WTC11 (cell line): ENCODE results near the gene DOP1B. TPM values are rescaled to one million over a fixed set of nuclear protein-coding genes. Genes with fewer than 3 reads are reported as not detected.

Experiments
- ATAC-seq: fragments of 200-7000 bp; cut with Tn5 transposase; 2 replicates; pipeline ENCODE4 v1.10.0; 2021; ENCODE audit warnings: mild to moderate bottlenecking, moderate library complexity
- CTCF ChIA-PET: fragments of 300-600 bp; sonication (Branson Sonifier 250); formaldehyde crosslinking; loops from one replicate; lab custom pipeline; 2021; ENCODE audit warnings: antibody characterized with exemption; lab: Charles Lee
- POLR2A ChIA-PET: fragments of 350-600 bp; sonication (Branson Sonifier 250); formaldehyde crosslinking; loops from one replicate; lab custom pipeline; 2021; ENCODE audit warnings: antibody characterized with exemption; lab: Charles Lee
- DNase-seq: peaks from one replicate; pipeline ENCODE4 v3.0.0; 2021; ENCODE audit warnings: low spot score
- H3K27ac Mint-ChIP-seq: 2 replicates; pipeline ENCODE4 v1.8.0; 2021; ENCODE audit warnings: mixed read lengths
- H3K27me3 Mint-ChIP-seq: 2 replicates; pipeline ENCODE4 v1.8.0; 2021; ENCODE audit warnings: low read depth, mild to moderate bottlenecking, moderate library complexity, mixed read lengths
- H3K36me3 Mint-ChIP-seq: 2 replicates; pipeline ENCODE4 v1.8.0; 2021; ENCODE audit warnings: mixed read lengths
- H3K4me1 Mint-ChIP-seq: 2 replicates; pipeline ENCODE4 v1.8.0; 2022; ENCODE audit warnings: mixed read lengths
- H3K4me3 Mint-ChIP-seq: 2 replicates; pipeline ENCODE4 v1.8.0; 2021; ENCODE audit warnings: mild to moderate bottlenecking, moderate library complexity, mixed read lengths
- H3K9me3 Mint-ChIP-seq: 2 replicates; pipeline ENCODE4 v1.8.0; 2021; ENCODE audit warnings: mixed read lengths
- EMX1 ChIP-seq: fragments of 250-450 bp; sonication (Bioruptor Pico); IDR thresholded peaks from 2 replicates; pipeline ENCODE4 v1.8.0; 2021; ENCODE audit warnings: mild to moderate bottlenecking
- ETV6 ChIP-seq: sonication (generic); formaldehyde crosslinking; IDR thresholded peaks from 2 replicates; pipeline ENCODE4 v1.8.1; 2022; ENCODE audit warnings: mild to moderate bottlenecking, missing genetic modification reagents
- GTF2I ChIP-seq: fragments of 250-450 bp; sonication (Bioruptor Pico); conservative IDR thresholded peaks from 2 replicates; pipeline ENCODE4 v1.4.0; 2021; ENCODE audit warnings: mild to moderate bottlenecking
- KAT7 ChIP-seq: sonication (generic); formaldehyde crosslinking; IDR thresholded peaks from 2 replicates; pipeline ENCODE4 v1.8.1; 2023; ENCODE audit warnings: missing genetic modification reagents, mild to moderate bottlenecking, borderline replicate concordance
- MXD4 ChIP-seq: fragments of 250-450 bp; sonication (Bioruptor Pico); IDR thresholded peaks from 2 replicates; pipeline ENCODE4 v1.8.0; 2021; ENCODE audit warnings: mild to moderate bottlenecking, moderate library complexity, borderline replicate concordance
- NFE2L1 ChIP-seq: sonication (generic); formaldehyde crosslinking; IDR thresholded peaks from 2 replicates; pipeline ENCODE4 v1.8.1; 2023; ENCODE audit warnings: missing genetic modification reagents
- RELA ChIP-seq: sonication (generic); formaldehyde crosslinking; IDR thresholded peaks from 2 replicates; pipeline ENCODE4 v1.8.1; 2022; ENCODE audit warnings: missing genetic modification reagents, mild to moderate bottlenecking, borderline replicate concordance
- TEAD1 ChIP-seq: sonication (generic); formaldehyde crosslinking; IDR thresholded peaks from 2 replicates; pipeline ENCODE4 v1.8.0; 2022; ENCODE audit warnings: mild to moderate bottlenecking, missing genetic modification reagents
- ZBTB21 ChIP-seq: sonication (generic); formaldehyde crosslinking; IDR thresholded peaks from 2 replicates; pipeline ENCODE4 v1.8.1; 2023; ENCODE audit warnings: mild to moderate bottlenecking, missing genetic modification reagents, borderline replicate concordance
- ZNF263 ChIP-seq: sonication (generic); formaldehyde crosslinking; IDR thresholded peaks from 2 replicates; pipeline ENCODE4 v1.8.1; 2022; ENCODE audit warnings: low read depth, mild to moderate bottlenecking, moderate library complexity, missing genetic modification reagents
- total RNA-seq: library from RNA; stranded (reverse); gene quantifications from 3 replicates; pipeline ENCODE4 v1.2.3, GENCODE V29; 2021
- TF ChIP-seq, protein P1 (sequence below): fragments of 250-450 bp; sonication (Bioruptor Pico); IDR thresholded peaks from 2 replicates; pipeline ENCODE4 v1.9.0; 2021; ENCODE audit warnings: moderate library complexity, mild to moderate bottlenecking, inconsistent platforms, borderline replicate concordance
- TF ChIP-seq, protein P2 (sequence below): sonication (generic); formaldehyde crosslinking; IDR thresholded peaks from 2 replicates; pipeline ENCODE4 v1.8.1; 2022; ENCODE audit warnings: low read depth, missing genetic modification reagents, borderline replicate concordance
- TF ChIP-seq, protein P3 (sequence below): sonication (generic); formaldehyde crosslinking; IDR thresholded peaks from 2 replicates; pipeline ENCODE4 v1.8.0; 2022; ENCODE audit warnings: mild to moderate bottlenecking, missing genetic modification reagents
- TF ChIP-seq, protein P4 (sequence below): fragments of 250-450 bp; sonication (Bioruptor Pico); IDR thresholded peaks from 2 replicates; pipeline ENCODE4 v1.8.0; 2021; ENCODE audit warnings: mild to moderate bottlenecking
- TF ChIP-seq, protein P5 (sequence below): sonication (generic); formaldehyde crosslinking; IDR thresholded peaks from 2 replicates; pipeline ENCODE4 v1.8.1; 2023; ENCODE audit warnings: mild to moderate bottlenecking, moderate library complexity, missing genetic modification reagents
- TF ChIP-seq, protein P6 (sequence below): sonication (generic); formaldehyde crosslinking; conservative IDR thresholded peaks from 2 replicates; pipeline ENCODE4 v1.8.1; 2022; ENCODE audit warnings: mild to moderate bottlenecking, missing genetic modification reagents
- TF ChIP-seq, protein P7 (sequence below): fragments of 250-450 bp; sonication (Bioruptor Pico); IDR thresholded peaks from 2 replicates; pipeline ENCODE4 v1.9.0; 2021; ENCODE audit warnings: mild to moderate bottlenecking
- TF ChIP-seq, protein P8 (sequence below): sonication (generic); formaldehyde crosslinking; IDR thresholded peaks from 2 replicates; pipeline ENCODE4 v1.8.0; 2022; ENCODE audit warnings: mild to moderate bottlenecking, missing genetic modification reagents
- TF ChIP-seq, protein P9 (sequence below): fragments of 250-450 bp; sonication (Bioruptor Pico); IDR thresholded peaks from 2 replicates; pipeline ENCODE4 v1.9.0; 2021; ENCODE audit warnings: mild to moderate bottlenecking
- TF ChIP-seq, protein P10 (sequence below): sonication (generic); formaldehyde crosslinking; IDR thresholded peaks from 2 replicates; pipeline ENCODE4 v1.8.0; 2023; ENCODE audit warnings: mild to moderate bottlenecking, missing genetic modification reagents

DOP1B gene
- total RNA-seq, 1 experiment from 2014 or later: 11.4 TPM

DNA sequence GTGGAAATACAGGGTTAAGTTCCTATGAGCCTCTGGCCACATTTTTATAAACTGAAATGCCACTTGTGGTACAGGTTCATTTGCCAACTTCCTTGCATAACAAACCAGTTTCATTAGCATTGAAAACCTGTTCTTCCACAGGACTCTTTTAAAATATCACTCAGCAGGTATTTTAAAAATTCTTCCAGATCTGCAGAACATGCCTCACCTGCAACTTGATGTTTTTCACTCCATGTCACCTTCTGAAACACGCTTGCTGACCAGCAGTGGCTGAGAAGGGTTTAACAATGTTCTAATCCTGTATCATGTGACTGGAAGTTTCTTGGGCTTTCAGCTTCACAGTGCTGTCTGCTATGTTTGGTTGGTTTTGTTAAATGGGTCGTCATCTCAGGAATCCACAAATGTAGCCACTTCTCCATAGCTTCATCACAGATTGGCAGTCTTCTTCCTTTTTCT, 39.3 kb upstream of the DOP1B start:
- ATAC-seq: no peak
- peaks cover 22% of the 10 kb centered on the region for H3K4me1 Mint-ChIP-seq
- ChIA-PET CTCF (interaction anchor here (1.2 to 1.8 kb wide), 3 partner anchors 8 to 82 kb away, joined by 4 to 5 read pairs (median 5); no protein-coding TSS in a partner anchor), POLR2A (no interaction called here)
- peaks cover 15% of the 10 kb centered on the region for H3K36me3 Mint-ChIP-seq
- TF ChIP-seq GTF2I (CRISPR knock-in tag) (no peak), MXD4 (CRISPR knock-in tag) (no peak), EMX1 (no peak), ZNF263 (no peak), RELA (CRISPR knock-in tag) (no peak), KAT7 (no peak), NFE2L1 (CRISPR knock-in tag) (no peak), TEAD1 (CRISPR knock-in tag) (no peak), ZBTB21 (CRISPR knock-in tag) (no peak), ETV6 (CRISPR knock-in tag) (no peak)
- TF ChIP-seq, protein P1, sequence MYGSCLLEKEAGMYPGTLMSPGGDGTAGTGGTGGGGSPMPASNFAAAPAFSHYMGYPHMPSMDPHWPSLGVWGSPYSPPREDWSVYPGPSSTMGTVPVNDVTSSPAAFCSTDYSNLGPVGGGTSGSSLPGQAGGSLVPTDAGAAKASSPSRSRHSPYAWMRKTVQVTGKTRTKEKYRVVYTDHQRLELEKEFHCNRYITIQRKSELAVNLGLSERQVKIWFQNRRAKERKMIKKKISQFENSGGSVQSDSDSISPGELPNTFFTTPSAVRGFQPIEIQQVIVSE (CRISPR knock-in tag): no peak
- TF ChIP-seq, protein P2, sequence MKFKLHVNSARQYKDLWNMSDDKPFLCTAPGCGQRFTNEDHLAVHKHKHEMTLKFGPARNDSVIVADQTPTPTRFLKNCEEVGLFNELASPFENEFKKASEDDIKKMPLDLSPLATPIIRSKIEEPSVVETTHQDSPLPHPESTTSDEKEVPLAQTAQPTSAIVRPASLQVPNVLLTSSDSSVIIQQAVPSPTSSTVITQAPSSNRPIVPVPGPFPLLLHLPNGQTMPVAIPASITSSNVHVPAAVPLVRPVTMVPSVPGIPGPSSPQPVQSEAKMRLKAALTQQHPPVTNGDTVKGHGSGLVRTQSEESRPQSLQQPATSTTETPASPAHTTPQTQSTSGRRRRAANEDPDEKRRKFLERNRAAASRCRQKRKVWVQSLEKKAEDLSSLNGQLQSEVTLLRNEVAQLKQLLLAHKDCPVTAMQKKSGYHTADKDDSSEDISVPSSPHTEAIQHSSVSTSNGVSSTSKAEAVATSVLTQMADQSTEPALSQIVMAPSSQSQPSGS (CRISPR knock-in tag): no peak
- TF ChIP-seq, protein P3, sequence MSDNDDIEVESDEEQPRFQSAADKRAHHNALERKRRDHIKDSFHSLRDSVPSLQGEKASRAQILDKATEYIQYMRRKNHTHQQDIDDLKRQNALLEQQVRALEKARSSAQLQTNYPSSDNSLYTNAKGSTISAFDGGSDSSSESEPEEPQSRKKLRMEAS (CRISPR knock-in tag): no peak
- TF ChIP-seq, protein P4, sequence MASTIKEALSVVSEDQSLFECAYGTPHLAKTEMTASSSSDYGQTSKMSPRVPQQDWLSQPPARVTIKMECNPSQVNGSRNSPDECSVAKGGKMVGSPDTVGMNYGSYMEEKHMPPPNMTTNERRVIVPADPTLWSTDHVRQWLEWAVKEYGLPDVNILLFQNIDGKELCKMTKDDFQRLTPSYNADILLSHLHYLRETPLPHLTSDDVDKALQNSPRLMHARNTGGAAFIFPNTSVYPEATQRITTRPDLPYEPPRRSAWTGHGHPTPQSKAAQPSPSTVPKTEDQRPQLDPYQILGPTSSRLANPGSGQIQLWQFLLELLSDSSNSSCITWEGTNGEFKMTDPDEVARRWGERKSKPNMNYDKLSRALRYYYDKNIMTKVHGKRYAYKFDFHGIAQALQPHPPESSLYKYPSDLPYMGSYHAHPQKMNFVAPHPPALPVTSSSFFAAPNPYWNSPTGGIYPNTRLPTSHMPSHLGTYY (CRISPR knock-in tag): no peak
- TF ChIP-seq, protein P5, sequence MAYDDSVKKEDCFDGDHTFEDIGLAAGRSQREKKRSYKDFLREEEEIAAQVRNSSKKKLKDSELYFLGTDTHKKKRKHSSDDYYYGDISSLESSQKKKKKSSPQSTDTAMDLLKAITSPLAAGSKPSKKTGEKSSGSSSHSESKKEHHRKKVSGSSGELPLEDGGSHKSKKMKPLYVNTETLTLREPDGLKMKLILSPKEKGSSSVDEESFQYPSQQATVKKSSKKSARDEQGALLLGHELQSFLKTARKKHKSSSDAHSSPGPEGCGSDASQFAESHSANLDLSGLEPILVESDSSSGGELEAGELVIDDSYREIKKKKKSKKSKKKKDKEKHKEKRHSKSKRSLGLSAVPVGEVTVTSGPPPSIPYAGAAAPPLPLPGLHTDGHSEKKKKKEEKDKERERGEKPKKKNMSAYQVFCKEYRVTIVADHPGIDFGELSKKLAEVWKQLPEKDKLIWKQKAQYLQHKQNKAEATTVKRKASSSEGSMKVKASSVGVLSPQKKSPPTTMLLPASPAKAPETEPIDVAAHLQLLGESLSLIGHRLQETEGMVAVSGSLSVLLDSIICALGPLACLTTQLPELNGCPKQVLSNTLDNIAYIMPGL (CRISPR knock-in tag): no peak
- TF ChIP-seq, protein P6, sequence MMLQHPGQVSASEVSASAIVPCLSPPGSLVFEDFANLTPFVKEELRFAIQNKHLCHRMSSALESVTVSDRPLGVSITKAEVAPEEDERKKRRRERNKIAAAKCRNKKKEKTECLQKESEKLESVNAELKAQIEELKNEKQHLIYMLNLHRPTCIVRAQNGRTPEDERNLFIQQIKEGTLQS: no peak
- TF ChIP-seq, protein P7, sequence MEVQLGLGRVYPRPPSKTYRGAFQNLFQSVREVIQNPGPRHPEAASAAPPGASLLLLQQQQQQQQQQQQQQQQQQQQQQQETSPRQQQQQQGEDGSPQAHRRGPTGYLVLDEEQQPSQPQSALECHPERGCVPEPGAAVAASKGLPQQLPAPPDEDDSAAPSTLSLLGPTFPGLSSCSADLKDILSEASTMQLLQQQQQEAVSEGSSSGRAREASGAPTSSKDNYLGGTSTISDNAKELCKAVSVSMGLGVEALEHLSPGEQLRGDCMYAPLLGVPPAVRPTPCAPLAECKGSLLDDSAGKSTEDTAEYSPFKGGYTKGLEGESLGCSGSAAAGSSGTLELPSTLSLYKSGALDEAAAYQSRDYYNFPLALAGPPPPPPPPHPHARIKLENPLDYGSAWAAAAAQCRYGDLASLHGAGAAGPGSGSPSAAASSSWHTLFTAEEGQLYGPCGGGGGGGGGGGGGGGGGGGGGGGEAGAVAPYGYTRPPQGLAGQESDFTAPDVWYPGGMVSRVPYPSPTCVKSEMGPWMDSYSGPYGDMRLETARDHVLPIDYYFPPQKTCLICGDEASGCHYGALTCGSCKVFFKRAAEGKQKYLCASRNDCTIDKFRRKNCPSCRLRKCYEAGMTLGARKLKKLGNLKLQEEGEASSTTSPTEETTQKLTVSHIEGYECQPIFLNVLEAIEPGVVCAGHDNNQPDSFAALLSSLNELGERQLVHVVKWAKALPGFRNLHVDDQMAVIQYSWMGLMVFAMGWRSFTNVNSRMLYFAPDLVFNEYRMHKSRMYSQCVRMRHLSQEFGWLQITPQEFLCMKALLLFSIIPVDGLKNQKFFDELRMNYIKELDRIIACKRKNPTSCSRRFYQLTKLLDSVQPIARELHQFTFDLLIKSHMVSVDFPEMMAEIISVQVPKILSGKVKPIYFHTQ (CRISPR knock-in tag): no peak
- TF ChIP-seq, protein P8, sequence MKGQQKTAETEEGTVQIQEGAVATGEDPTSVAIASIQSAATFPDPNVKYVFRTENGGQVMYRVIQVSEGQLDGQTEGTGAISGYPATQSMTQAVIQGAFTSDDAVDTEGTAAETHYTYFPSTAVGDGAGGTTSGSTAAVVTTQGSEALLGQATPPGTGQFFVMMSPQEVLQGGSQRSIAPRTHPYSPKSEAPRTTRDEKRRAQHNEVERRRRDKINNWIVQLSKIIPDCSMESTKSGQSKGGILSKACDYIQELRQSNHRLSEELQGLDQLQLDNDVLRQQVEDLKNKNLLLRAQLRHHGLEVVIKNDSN (CRISPR knock-in tag): no peak
- TF ChIP-seq, protein P9, sequence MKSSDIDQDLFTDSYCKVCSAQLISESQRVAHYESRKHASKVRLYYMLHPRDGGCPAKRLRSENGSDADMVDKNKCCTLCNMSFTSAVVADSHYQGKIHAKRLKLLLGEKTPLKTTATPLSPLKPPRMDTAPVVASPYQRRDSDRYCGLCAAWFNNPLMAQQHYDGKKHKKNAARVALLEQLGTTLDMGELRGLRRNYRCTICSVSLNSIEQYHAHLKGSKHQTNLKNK (CRISPR knock-in tag): no peak
- TF ChIP-seq, protein P10, sequence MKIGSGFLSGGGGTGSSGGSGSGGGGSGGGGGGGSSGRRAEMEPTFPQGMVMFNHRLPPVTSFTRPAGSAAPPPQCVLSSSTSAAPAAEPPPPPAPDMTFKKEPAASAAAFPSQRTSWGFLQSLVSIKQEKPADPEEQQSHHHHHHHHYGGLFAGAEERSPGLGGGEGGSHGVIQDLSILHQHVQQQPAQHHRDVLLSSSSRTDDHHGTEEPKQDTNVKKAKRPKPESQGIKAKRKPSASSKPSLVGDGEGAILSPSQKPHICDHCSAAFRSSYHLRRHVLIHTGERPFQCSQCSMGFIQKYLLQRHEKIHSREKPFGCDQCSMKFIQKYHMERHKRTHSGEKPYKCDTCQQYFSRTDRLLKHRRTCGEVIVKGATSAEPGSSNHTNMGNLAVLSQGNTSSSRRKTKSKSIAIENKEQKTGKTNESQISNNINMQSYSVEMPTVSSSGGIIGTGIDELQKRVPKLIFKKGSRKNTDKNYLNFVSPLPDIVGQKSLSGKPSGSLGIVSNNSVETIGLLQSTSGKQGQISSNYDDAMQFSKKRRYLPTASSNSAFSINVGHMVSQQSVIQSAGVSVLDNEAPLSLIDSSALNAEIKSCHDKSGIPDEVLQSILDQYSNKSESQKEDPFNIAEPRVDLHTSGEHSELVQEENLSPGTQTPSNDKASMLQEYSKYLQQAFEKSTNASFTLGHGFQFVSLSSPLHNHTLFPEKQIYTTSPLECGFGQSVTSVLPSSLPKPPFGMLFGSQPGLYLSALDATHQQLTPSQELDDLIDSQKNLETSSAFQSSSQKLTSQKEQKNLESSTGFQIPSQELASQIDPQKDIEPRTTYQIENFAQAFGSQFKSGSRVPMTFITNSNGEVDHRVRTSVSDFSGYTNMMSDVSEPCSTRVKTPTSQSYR (CRISPR knock-in tag): no peak
- TF ChIP-seq, all 79 proteins: peak for 0
- Mint-ChIP-seq H3K27ac (no peak overlapping the region), H3K9me3 (peaks cover 10% of the 10 kb centered on the region), H3K4me3 (no peak overlapping the region), H3K27me3 (no peaks in the 10 kb centered on the region)
- no peak for DNase-seq
